Colon (tissue), 2 donors: ENCODE measurements around the gene ATP2C1.
A peak's percentile ranks its signal among the peaks of the same experiment; 100 is the strongest.

Experiments
- FAIRE-seq: peaks from 2 replicates; lab custom pipeline; 2012; peaks lifted over from hg19 to GRCh38; lab: Jason Lieb, UNC
- donor health status: control.
- donor health status: control.

Gene ATP2C1

GRCh38 chr3:130895690-130896488 is 2.0 kb downstream of the ATP2C1 start:
- no peak for FAIRE-seq

- no peak for FAIRE-seq
Measured at GRCh38 chr3:130897316-130897715, 3.4 kb downstream of the ATP2C1 start.

GRCh38 chr3:130900959-130901358 is 7.1 kb downstream of the ATP2C1 start:
- FAIRE-seq, result no peak

GRCh38 chr3:130901463-130902204 is 7.8 kb downstream of the ATP2C1 start:
- FAIRE-seq, result no peak

GRCh38 chr3:130903412-130903908 is 9.6 kb downstream of the ATP2C1 start:
- no peak for FAIRE-seq

GRCh38 chr3:130904491-130904890 is 10.6 kb downstream of the ATP2C1 start:
- FAIRE-seq, result no peak

- FAIRE-seq, result no peak
Measured at GRCh38 chr3:130905551-130905950, 11.7 kb downstream of the ATP2C1 start.

- peak; percentile 21 for FAIRE-seq
Measured at GRCh38 chr3:130906374-130906995, 12.6 kb downstream of the ATP2C1 start.

- no peak for FAIRE-seq
Measured at GRCh38 chr3:130907500-130907899, 13.6 kb downstream of the ATP2C1 start.

- no peak for FAIRE-seq
Measured at GRCh38 chr3:130907966-130908365, 14.1 kb downstream of the ATP2C1 start.

GRCh38 chr3:130915567-130916292 is 21.8 kb downstream of the ATP2C1 start:
- FAIRE-seq, result no peak

- no peak for FAIRE-seq
Measured at GRCh38 chr3:130916507-130917167, 22.8 kb downstream of the ATP2C1 start.

GRCh38 chr3:130918328-130918727 is 24.4 kb downstream of the ATP2C1 start:
- no peak for FAIRE-seq

- no peak for FAIRE-seq
Measured at GRCh38 chr3:130925628-130926027, 31.7 kb downstream of the ATP2C1 start.

- no peak for FAIRE-seq
Measured at GRCh38 chr3:130926504-130926903, 32.6 kb downstream of the ATP2C1 start.

- no peak for FAIRE-seq
Measured at GRCh38 chr3:130929804-130930203, 35.9 kb downstream of the ATP2C1 start.

GRCh38 chr3:130932979-130933378 is 39.1 kb downstream of the ATP2C1 start:
- FAIRE-seq, result no peak

GRCh38 chr3:130933801-130934345 is 40.0 kb downstream of the ATP2C1 start:
- no peak for FAIRE-seq

- FAIRE-seq, result no peak
Measured at GRCh38 chr3:130934442-130935089, 40.7 kb downstream of the ATP2C1 start.

- FAIRE-seq, result no peak
Measured at GRCh38 chr3:130935761-130936492, 42.0 kb downstream of the ATP2C1 start.
